ENCODE measurements around the gene HHIPL1.

Gene HHIPL1

DNA sequence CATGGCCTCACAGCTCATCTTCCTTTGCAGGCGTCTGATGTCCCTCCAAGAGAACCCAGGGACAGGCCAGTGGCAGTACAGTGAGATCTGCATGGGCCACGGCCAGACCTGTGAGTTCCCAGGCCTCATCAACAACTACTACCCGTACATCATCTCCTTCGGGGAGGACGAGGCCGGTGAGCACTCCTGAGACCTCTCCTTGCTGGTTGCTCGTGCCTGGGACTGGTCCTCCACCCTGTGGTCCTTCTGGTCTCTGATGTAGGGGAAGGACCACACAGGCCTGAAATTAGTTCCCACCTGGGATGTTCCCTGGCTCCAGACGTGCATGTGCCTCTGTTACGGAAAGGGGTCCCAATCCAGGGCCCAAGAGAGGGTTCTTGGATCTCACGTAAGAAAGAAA lies 17.9 kb downstream of the HHIPL1 start:
- no peak for DNase-seq

DNA sequence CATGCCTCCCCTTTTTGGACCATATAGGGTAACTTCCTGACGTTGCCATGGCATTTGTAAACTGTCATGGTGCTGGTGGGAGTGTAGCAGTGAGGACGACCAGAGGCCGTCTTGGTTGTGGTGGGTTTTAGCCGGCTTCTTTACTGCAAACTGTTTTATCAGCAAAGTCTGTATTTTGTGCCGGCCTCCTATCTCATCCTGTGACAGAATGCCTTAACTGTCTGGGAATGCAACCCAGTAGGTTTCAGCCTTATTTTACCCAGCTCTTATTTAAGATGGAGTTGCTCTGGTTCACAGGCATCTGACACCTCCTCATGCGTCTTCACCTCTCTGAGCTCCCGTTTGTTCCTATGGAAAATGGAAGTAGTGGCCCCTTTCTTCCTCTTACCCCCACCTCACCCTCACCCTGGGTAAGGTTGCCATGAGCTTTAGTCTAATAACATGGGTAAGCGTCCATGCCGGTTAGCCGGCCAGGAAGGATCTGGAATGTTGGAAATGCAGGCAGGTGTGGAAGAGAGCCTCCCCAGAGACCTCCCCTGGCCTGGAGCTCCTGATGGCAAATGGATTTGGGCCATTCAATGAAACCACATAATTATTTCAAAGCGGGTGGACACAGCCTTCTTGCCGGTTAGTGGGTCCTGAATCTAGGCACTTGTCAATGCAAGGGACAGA lies 18.6 kb downstream of the HHIPL1 start:
- DNase-seq: no peak

DNA sequence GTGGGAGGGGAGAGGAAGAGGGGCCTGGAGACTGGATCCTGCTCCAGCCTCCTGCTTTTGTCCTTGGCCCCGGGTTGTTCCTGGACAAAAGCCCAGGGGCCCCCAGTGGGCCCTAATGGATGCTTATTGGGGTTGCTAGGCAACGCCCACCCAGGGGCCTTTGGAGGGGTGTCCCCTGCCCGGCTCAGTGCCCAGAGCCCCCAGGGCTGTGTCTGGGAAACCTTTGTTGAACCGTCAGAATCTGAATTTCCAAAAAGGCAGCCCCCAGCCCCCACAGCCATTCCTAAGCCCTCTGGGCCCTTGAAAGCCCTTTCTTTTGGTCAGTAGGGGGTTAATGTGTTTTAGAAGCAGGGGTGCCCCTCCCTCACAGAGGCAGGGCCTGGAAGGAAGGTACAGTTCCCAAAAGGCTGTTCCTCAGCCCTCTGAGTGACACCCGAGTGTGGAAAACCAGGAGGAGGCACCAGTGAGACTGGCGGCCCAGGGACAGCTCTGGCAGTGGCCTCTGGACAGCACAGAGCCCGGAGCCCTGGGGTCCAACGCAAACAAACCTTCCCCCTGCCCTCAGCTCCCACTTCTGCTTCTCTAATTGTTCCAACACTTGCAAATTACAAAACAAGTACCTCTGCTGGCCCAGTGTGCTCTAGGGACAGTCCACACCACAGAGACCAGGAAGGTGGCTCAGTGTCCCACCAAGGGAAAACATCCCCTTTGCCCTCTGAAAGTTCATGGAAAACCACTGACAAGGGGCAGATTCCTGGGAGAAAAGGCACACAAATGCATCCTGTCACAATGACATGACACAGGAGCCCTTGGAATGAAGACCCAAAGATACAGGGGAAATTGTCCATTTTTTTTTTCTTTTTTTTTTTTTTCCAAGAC lies 19.4 kb downstream of the HHIPL1 start:
- DNase-seq: no peak

DNA sequence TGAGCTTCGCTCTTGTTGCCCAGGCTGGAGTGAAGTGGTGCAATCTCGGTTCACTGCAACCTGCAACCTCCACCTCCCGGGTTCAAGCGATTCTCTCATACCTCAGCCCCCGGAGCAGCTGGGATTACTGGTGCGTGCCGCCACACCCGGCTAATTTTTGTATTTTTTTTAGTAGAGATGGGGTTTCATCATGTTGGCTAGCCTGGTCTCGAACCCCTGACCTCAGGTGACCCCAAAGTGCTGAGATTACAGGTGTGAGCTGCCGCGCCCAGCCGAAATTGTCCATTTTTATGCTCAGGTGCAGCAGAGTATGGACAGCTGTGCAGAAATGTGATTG lies 20.0 kb downstream of the HHIPL1 start:
- DNase-seq: no peak

DNA sequence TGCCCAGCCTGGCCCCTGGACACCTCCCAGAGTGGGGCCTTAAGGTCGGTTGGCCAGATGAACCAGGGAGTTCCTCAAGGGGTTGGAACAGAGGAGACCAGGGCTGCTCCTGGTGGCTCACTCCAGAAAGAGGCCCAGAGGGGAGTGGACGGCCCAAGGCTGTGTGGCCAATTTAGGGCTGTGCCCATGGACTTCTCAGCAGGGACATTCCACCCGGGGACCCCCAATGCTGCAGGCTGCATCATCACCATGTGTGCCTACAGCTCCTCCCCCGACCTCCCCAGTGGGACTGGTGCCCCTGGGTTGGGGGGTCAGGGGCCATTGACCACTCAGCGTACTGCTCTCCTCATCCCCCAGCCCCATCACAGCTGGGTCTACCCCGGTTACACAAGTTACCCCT lies 21.6 kb downstream of the HHIPL1 start:
- DNase-seq: no peak

DNA sequence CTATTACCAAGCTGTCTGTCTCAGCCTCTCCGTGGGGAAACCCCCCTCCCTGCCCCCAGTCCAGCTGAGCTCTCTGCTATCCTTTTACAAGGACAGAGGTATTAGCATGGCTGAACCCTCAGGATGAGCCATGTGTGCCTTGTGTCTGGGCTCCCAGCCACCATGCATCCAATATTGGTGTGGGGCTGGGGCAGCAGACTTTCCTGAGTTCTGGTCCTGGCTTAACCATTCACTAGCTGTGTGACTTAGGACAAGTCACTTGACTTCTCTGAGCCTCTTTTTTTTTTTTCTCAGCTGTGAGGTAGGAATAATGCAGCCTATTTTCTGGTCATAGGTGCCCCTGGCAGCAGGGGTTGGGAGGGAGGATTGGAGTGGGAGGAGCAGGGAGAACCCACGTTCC lies 22.1 kb downstream of the HHIPL1 start:
- DNase-seq: no peak

DNA sequence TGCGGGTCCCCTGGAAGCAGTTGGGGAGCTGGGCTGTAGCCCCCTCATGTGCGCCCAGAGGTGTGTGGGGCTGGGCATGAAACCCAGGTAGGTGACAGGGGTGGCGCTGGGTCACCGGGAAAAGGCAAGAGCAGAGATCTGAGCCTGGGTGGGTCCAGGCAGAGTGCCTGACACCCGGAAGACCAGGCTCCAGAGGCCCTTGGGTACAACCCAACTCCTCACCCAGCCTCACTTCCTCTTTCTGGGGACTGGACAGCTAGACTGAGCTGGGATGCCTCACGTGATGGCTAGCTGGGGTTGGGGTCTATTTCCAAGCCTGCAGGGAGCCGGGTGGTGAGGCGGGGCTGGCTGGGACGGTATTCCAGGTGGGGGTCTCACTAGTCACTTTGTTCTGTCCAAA lies 22.9 kb downstream of the HHIPL1 start:
- no peak for DNase-seq

DNA sequence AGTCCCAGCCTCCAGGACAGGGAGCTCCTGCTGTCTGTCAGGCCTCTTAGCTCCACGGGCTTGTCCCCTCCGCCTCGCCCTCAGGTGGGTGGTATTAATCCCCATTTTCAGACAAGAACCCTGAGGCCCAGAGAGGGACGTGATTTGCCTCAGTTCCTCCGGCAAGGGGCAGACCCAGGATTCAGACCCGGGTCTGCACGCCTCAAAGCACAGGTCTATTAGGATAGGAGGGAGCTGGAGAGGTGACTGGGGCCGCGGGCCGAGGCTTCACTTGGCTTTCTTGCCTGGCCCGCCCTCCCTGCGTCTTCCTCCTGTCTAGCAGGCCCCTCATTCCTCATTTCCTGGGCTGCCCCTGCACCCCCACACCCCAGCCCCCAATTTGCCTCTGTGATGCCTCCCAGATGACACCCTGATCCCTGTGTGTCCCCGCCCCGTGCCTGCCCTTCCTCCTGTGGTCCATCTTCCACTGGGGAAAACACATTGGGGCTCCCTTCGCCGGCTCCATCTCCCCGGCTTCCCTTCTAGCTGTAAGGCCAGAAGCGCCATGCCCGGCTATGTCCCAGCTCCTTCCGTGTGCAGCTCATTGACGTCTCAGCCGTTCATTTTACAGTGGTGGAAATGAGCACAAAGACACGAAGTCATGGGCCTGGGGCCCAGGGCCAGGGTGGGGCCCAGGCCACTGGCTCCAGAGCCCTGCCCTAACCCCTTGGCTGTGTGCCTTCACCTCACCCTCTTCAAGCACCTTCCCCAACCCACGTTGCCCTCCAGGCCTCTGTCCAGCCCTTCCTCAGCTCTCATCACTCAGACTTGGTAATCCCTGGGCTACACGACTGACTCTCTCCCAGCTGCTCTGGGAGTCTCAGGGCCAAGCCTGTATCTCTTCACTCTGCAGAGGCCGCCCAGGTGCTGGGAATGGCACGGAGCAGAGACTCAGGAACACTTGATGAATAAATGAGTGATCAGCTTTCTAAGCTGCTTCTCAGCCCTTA lies 23.7 kb downstream of the HHIPL1 start:
- DNase-seq: no peak

DNA sequence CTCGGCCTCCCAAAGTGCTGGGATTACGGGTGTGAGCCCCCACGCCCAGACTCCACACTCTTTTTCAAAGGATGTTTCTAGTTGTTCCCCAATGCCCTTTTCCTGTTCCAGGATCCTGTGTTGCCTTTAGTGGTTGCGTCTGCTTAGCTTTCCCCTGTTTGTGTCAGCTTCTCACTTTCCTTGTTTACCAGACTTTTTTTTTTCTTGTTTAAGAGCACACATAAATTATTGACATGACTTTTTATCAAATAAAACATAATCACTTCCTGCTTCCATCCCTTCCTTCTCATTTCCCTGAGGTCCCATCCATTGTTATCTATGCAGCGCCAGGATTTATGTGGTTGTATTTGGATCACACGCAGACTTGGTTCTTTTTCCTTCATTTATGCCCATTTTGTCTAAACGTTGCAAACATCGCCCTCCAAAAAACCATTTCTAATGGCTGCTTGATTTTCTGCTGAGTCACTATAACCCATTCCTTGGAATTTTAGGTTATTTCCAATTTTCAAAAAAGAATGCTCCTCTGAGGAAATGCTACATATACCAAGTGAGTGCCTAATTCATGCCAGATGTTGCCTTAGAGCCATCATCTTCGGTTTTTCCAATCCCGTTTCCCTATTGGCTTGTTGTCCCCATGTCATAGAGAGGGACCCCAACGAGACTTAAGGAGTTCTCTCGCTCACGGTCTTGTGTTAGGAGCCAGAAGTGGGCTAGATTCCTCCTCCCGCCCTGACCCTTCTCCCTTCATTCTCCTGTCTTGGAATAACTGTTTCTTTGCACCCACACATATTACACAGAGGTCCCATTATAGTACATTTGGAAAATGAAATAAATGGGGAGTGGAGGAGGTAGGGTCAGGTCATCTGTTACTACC lies 25.7 kb downstream of the HHIPL1 start:
- no peak for DNase-seq

DNA sequence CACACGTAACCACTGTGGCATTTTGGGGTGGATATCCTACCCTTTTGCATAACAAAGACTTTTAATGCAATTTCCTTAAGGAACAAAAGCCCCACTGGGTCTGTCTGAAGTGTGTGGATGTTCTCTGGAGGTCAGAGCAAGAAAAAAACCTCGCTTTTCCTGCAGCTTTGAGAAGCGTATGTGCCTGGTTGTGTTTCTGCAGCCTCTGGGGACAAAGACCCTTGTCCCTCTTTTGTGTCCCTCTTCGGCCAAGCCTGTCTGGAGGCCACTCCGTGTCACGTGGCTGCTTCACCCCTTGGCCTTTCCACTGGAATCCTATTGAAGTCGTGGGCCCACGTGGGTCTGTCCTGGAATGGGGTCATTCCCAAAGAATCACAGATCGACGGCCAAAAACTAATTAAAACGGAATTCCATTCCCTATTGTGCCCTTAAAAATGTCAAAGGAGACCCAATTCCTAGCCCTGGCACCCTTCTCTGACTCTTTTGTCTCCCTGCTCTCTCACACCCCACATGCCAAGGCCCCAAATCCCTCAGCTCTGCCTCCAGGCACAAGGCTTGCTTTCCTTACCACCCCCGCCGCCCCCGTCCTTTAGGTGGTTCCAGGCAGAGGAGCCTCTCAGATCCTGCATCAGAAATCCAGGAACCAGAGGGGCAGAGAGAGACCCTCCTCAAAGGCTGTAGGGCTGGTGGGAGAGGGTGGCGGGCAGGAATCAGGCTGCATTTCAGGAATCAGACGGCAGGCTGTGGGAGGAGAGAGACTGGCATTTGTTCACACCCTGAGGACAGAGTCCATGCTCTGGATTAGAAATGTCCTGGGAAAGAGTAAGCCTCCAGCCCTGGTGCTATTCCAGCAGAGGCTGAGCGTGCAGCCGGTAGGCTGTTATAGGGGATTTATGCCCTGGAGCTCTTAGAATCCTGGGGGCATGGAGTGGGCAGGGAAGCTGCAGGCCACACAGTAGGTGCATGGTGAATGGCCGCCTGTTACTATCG lies 26.6 kb downstream of the HHIPL1 start:
- no peak for DNase-seq

DNA sequence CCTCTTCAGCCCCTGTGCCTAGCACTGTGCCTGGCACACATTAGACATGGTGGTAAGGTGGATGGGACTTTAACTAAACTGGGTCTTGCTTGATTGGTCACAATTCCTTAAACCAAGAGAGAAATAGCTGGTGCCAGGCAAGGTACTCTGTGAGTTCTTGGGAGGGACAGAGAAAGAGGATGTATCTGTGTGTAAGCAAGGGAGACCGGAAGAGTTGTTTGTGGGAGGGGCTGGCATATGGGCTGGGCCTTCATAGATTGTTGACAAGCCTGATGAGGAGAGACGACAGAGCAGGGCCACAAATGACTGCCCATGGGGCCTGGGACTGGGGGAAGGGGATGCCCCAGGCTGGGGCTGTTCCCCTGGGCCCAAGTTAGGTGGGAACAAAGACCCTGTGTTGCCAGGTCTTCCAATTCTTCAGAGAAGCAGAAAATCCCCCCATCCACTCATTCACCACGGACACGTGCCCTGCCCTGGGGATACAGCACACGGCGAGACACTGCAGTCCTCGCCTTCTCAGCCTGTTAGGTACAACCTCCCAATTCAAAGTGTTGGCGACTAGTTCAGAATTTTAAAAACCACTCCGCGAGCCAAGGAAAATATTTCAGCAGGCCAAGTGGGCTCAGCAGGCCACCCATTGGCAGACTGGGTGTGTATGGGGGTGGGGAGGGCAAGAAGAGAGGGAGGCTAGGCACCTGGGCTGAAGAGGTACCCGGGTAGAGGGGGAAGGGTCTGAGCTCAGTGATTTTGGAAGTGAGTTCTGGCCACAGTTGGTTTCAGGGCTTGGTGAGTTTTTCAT lies 27.8 kb downstream of the HHIPL1 start:
- no peak for DNase-seq

DNA sequence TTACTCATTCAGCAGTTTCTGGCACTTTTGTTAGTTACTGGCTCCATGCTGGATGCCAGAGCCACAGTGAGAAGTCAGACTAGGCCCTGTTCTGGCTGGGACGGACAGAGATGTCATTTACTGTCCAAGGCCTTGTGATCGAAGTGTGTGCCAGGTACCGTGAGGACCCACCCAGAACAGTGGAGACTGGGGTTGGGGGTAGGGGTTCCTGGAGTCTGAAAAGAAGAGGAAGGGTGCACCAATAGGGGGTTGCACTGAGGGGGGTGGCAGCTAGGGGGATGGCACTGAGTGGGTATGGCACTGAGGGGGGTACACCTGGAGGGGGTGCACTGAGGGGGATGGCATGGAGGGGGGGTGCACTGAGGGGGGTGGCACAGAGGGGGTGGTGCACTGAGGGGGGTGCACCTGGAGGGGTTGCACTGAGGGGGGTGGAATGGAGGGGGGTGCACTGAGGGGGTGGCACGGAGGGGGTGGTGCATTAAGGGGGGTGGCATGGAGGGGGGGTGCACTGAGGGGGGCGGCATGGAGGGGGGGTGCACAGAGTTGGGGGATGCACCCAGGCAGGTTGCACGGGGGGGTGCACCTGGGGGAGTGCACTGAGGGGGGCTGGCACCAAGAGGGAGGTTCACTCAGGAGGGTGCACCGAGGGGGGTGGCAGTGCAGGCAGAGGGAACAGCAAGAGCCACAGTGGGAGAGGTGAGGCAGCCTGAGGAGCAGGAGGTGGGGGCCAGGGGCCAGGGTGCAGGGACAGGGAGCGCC lies 28.6 kb downstream of the HHIPL1 start:
- DNase-seq: no peak

DNA sequence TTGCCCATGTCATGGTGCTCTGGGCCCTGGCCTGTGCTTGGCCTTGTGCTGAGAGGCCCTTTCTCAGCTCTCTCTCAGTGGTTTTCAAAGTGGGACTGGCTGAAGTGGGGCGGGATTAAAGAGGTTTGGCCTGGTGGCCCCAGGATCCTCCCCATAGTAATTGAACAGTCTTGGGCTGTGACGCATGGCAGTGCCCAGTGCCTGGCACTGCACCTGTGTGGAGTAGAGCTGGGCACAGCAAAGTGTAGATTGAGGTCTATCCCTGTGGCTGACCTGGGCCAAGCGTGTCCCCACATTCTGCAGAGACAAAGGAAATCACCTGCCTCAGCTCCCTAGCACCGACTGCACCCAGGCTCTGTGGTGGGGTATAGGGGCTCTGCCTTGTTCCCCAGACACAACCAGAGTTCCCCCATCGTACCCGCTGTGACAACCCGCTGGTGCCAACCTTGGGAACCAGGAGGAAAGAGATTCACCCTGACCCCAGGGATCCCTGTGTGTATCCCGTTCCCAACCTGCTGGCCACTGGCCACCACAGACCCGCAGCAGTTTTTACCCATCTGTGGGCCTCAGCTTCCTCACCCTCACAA lies 29.2 kb downstream of the HHIPL1 start:
- no peak for DNase-seq

DNA sequence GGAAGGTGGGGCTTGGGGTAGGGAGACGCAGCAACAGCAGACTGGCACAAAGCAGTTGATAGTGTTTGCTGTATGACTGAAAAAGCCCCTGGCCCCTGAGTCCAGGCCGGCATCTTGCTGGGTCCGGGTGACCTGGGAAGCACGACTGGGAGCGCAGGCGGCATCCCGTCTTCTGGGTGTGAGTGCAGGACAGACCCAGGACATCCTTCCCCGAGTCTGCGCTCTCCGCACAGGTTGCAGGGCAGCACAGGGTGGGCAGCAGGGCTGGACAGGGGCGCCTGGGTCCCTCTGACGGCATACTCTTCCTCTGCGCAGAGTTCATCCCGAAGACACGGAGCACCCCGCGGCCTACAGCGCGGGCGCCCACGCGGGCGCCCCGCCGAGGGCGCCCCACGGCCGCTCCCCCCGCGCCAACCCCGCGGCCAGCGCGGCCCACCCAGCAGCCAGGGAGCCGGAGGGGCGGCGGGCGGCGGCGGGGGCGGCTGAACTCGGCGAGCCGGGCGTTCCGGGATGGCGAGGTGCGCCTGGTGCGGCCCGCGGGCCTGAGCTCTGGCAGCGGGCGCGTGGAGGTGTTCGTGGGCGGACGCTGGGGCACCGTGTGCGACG lies 29.9 kb downstream of the HHIPL1 start:
- no peak for DNase-seq

DNA sequence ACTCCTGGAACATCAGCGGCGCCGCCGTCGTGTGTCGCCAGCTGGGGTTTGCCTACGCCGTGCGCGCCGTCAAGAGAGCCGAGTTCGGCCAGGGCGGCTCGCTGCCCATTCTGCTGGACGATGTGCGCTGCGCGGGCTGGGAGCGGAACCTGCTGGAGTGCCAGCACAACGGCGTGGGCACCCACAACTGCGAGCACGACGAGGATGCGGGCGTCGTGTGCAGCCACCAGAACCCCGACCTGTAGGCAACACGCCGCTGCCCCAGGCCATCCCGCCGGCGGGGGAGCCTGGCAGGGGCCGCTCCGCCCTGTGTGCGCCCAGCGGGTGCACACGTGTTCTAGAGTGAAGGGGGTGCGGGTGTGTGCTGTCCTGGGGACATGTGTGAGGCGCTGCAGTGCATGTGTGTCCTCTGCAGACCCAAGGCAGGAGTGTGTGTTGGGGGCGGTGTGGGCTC lies 30.5 kb downstream of the HHIPL1 start:
- no peak for DNase-seq

DNA sequence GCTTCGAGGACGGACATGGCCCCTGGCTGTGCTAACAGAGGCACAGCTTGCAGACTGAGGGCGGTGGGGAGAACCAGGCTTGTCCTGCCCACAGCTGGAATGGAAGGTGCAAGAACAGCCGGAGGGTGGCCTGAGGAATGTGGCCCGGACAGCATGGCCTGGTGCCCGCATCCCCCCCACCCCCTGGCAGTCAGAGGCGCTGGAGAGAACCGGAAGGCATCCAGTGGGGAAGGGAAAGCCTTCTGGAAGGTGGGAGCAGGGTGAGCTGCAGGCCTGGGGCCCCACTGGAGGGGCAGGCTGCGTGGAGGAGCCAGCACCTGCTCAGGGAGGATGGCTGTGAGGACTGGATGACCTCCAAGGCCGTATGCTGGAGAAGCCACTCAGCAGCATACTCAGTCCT lies 31.0 kb downstream of the HHIPL1 start:
- no peak for DNase-seq

DNA sequence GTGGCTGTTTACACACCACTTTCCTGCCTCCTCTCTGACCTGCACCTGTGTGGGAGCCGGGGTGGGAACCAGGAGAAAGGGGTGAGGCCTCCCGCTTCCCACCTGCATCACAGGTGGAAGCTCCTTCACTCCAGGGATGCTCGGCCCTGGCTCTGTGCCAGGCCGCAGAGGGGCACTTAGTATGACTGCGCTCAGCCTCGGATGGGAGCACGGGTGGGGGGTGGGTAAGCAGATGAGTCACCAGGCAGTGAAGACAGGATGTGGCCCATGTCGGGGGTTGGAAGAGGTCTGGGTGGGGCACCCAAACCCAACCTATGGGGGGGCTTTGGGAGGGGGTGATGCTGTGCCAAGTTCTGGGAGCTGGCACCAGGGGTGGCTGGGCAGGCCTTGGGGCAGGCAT lies 31.7 kb downstream of the HHIPL1 start:
- DNase-seq: no peak

Measured in T-helper 9 cell (primary cell).